NCI-H1930 (cell line): ENCODE results near the gene KRT85.
A peak's percentile ranks its signal among the peaks of the same experiment; 100 is the strongest.
"Not testable (repeated sequence)": the region's sequence is repeated elsewhere in the genome, so short reads cannot be mapped to it uniquely, and the experiment has no call there.

Experiments used
- DNase-seq, 2 experiments: peaks; one replicate each; lab custom pipeline; 2025; lab: John Stamatoyannopoulos, UW

The KRT85 gene

DNA sequence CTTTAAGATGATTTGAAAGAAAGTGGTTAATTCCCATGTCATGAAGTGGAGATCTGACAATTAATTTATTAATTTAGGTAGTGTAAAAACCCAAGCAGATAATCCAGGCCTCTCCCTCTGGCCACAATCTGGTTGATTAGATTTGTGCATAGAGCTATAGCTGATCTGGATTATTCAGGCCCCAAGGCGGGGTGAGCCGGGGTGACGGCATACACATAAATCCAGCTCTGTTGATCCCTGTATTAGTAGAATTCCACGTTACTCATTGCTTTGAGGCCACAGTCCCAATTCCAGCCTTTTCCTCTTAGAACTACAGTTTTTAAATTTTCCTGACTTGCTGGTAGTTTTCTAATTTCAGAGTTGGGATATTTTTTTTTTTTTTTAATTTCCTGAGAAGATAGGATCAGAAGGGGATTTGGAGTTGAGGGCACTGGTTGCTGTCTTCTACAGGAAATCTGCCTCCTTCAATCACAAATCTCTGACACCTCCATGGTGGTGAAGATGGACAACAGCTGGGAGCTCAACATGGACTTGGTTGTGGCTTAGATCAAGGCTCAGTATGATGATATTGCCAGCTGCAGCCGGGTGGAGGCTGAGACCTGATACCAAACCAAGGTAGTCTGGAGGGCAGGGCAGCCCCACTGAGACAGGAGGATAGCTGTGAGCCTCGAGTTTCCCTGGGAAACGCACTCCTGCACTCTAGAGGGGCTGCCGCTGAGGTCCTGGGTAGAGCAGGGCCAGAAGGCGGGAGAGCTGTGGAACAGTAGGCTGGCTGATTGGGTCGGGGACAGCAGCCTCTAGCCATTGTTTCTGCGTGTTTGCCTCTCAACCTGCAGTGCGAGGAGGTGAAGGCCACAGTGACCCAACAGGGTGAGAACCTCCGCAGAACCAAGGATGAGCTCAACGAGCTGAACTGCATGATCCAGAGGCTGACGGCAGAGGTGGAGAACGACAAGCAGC lies 19.4 kb downstream of the KRT85 start:
- no peak for DNase-seq

DNA sequence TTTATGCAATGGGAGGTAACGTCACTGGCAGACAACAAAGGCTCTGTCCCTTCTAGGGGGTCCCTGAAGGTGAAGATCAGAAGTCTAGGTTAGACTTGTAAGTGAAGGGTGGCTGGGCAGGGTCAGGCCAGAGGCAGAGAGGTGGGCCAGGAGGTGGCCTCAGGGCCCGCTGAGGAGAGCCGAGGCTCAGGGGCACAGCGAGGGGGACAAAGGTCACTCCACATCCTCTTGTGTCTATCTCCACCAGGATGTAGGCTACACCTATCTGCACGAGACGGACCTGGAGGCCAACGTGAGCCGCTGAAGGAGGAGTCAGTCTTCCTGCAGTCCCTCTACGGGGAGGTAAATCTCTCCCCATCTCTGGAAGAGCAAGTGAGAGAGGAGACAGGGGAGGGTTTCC lies 20.3 kb downstream of the KRT85 start:
- no peak for DNase-seq

DNA sequence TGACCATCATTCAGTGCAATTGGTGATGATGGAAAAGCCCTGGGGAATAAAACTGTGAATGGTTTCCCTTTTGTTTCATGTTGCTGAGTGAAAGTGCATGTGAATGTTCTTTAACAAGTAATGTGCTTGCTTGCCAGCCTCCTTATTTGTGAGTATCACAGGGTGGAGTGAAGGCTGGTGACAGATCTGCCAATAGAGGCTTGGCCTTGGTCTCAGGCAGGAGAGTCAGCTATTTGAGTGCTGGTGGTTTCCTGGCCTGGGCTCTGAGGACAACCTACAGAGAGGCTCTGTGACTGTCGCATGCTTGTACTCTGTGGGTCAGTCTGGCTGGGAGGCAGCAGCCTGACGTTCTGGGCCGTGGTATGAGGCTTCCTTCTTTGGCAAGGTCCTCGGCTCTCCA lies 20.7 kb downstream of the KRT85 start:
- DNase-seq, result no peak

DNA sequence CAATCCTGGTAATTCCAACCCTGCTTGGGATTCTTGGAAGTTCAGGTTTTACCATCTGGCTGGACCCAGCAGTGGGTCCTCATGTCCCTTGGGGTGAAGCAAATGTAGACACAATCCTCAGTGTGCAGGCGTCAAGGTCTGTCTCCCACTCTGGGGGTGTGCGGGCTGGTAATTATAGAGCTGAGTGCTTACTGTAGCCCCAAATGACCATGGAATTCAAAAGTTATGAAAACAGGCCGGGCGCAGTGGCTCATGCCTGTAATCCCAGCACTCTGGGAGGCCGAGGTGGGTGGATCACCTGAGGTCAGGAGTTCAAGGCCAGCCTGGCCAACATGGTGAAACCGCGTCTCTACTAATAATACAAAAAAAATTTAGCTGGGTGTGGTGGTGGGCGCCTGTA lies 22.2 kb downstream of the KRT85 start:
- DNase-seq, result not testable (repeated sequence)

DNA sequence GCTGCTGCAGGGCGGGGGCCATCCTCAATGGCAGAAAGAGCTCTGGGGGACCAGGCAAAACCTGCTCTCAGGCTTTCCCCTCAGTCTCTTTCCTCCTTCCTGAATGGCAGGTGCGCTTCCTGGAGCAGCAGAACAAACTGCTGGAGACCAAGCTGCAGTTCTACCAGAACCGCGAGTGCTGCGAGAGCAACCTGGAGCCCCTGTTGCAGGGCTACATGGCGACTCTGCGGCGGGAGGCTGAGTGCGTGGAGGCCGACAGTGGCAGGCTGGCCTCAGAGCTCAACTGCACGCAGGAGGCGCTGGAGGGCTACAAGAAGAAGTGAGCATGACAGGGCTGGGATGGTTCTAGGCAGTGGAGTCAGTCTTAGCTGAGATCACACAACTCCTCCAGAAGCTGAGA lies 23.2 kb downstream of the KRT85 start:
- no peak for DNase-seq

DNA sequence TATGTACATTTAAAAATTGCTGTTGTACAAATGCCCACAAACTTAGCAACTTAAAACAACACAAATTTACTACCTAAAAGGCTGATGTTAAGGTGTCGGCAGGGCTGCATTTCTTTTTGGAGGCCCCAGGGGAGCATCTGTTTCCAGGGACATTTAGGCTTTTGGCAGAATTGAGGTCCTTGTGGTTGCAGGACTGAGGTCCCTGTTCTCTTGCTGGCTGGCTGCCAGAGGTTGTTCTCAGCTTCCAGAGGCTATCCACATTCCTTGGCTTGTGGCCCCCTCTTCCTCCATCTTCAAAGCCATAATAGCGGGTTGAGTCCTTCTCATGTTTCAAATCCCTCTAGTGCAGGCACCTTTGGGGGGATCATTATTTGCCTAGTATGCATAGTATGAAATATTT lies 23.7 kb downstream of the KRT85 start:
- no peak for DNase-seq

DNA sequence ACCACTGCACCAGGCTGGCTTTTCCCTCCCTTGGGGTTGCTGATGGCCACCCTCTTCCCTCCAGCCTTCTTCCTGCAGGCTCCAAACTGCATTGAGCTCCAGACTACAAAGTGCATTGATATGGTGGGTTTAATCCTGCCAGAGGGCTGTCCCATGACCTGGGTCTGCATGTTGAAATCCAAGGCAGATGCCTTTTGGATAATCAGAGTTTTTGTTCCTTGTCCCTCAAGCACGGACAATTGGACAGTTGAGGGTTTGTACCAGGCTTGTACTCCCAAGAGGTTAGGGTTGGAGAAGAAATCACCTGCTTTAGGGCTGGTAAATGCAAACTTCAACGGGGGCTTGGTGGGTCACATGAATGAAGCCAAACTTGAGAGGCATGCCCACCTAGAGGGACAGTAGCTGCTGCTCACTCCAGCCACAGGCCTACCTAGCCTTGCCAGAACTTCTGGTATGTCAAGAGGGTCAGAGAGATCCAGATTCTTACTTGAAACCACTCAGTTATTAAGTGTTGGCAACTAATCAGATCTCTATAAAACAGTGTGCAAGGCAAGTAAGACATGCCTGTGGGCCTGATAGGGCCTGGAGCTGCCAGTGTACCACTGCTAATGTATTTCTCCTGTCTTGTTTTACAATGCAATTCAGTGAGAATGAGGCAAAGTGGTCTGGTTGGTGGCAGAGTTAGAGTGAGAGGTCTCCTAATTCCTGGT lies 24.3 kb downstream of the KRT85 start:
- DNase-seq, result no peak

DNA sequence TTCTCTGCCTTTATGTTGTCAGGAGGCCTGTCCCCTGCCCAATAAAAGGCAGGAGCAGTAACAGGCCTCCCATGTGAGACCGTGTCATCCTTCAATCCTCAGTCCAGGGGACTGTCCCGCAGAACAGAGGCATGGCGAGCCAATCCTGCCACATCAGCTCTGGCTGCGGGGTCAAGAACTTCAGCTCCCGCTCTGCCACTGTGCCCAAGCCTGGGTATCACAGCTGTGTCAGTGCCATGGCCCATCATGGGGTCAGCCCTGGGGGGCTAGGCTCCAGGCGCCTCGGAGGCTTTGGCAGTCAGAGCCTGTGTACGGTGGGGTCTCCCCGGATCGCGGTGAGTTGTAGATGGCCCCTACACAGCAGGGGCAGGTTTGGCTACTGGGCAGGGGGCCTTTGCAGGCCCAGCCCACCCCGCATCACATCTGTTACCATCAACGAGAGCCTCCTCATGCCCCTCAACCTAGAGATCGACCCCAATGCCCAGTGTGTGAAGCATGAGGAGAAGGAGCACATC lies 26.2 kb downstream of the KRT85 start:
- no peak for DNase-seq

DNA sequence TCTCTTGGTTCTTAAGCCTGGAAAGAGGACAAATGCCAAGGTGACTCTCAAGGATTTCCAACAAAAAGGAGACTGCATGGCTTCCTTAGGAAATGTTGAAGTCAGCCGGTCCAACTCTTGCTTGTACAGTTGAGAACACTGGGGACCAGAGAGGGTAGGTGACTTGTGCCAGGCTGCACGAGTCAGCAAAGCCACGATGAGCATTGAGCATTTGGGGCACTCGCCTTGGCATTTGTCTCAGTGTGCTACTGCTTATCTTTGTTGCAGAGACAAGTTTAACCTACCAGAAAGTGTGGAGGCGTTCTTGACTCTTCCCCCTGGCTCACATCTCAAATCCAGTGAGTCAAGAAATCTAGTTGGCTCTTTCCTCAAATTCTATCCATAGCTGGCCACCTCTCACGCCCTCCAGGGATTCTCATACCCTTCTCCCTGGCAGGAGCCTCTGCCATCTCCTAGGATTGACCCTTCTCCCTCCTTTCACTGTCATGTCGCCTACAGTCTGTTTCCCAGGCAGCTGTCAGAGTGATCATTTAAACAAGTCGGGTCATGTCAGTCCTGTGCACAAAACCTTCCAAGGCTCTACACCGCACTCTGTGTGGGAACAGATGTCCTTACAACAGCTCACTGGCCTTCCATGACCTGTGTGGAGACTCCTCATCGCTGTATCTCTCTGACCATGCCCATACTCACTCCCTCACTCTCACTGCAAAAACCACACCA lies 28.9 kb downstream of the KRT85 start:
- no peak for DNase-seq

DNA sequence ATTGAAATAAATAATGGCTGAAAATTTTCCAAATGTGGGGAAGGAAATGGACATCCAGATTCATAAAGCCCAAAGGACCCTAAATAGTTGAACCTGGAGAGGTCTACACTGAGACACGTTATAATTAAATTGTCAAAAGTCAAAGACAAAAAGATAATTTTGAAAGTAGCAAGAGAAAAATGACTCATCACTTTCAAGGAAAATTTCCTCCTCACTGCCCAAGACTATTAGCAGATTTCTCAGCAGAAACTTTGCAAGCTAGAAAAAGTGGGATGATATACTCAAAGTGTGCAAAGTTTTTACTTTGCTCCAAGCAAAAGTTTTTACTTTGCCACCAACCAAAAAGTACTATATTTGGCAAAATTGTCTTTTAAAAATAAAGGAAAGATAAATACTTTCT lies 30.2 kb downstream of the KRT85 start:
- no peak for DNase-seq

DNA sequence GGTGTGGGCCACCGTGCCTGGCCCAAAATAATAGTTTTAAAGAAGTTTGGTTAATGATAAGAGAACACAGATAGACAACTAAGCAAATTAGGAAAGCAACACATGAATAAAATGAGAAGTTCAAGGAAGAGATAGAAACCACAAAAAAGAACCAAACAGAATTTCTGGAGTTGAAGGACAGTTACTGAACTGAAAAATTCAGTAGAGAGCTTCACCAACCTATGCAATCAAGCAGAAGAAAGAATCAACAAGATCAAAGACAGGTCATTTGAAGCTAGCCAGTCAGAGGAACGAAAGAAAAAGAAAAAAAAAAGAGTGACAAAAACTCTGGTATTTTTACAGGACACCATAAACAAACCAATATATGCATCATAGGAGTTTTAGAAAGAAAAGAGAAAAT lies 30.6 kb downstream of the KRT85 start:
- DNase-seq, result no peak

DNA sequence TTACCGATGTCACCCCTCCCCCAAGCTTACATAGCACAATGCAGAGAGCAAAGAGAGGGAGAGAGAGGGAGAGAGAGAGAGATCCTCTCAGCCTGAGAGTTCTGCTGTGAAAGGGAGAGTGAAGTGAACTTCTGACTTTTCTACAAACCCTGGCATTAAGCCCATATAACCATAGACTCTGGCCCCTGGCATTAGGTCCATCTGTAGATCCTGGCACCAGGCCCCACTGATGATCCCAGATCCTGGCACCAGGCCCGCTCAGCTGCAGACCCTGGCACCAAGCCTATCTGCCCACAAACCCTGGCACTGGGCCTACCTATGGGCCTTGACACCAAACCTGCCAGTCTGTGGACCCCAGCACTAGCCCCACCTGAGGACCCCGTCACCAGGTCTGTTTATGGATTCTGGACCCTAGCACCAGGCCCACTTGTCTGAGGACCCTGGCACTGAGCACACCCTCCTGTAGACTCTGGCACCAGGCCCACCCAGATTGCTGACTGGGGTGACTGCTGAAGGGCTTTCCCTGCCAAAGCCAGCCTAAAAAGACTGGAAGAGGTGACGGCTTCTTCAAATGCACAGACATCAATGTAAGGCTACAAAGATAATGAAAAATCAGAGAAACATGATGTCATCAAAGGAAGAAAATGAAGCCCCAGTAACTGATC lies 31.6 kb downstream of the KRT85 start:
- no peak for DNase-seq

DNA sequence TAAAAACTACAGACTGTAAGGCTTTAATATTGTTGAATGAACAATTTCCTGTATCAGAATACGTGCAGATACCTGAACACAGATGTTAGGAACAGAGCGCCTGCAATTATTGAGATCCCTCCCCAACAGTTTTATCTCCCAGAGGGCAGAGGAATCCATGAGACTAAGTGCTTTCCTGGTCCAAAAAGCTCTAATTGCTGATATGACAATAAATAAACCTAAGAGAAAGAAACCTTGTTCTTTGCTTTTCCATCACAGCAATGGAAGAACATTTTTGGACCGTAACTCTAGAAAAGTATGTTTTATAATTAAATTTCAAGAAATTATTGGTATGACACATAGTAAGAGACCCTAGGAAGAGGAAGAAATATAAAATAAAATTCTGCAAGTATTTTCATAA lies 33.1 kb downstream of the KRT85 start:
- DNase-seq, result no peak

DNA sequence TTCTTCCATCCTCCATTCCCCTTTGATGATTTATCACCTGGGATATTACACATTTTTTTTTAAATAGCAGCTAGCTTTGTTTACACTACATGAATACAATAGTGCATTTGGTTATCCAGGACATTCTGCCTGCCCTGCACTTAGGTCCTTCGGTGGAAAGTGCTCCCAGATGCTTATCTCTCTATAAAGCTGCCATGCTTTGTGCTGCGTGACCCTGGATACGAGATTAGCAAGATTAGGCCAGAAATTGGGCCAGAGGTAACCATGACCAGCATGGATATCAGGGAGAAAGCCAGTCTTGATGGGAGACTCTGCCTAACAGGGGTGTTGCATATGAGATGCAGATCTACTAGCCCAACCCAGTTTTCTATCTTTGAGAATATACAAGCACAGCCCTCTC lies 34.0 kb downstream of the KRT85 start:
- no peak for DNase-seq

DNA sequence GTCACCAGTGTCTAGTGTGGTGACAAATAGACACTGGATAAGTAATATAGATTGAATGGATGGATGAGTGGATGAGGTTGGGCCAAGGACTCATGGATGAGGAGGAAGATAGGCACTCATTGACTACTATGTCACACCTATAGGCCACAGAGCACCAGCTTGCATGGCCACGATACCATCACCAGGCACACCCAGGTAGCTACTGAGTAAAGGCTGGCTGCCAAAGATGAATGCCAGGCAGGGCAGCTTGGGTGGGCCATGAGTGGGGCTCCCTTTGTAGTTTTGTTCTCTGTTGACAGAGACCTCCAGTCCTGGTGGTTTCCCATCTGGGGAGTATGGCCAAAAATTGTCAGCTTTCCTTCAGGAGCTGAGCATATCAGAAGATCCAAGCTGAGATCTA lies 34.9 kb downstream of the KRT85 start:
- DNase-seq, result no peak

DNA sequence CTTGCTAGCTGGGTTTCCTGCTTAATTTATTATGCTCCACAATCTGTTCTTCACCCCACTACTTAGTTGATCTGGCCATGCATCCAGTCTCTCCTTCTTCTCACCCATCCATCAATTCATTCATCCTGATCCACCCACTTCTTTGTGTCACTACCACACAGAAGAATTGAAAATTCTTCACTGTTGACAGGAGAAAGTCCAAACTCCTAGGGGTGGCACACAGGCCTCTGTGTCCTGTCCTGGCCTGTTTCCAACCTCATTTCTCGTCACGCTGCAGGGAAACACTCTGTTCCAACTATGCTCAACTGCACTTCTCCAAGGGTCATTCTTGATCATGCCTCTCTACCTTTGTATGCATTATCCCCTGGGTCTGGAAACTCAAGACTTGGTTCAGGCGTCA lies 35.4 kb downstream of the KRT85 start:
- no peak for DNase-seq

DNA sequence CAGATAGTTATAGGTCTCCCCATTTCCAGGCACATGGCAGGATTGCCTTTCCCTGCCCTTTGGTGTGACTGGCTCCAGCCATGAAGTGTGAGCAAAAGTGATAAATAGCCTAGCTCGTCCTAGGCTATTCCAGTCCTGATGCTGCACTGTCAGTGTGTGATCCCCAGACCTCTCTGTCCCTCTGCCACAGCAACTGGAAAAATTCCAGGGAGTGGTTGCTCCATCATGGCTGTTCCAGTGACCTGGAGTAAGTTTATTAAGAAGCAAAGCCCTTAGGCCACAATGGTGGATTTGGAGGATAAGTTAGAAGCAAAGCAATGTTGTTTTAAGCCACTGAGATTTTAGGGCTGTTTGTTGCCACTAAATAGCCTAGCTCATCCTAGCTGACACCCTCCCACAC lies 36.2 kb downstream of the KRT85 start:
- no peak for DNase-seq

DNA sequence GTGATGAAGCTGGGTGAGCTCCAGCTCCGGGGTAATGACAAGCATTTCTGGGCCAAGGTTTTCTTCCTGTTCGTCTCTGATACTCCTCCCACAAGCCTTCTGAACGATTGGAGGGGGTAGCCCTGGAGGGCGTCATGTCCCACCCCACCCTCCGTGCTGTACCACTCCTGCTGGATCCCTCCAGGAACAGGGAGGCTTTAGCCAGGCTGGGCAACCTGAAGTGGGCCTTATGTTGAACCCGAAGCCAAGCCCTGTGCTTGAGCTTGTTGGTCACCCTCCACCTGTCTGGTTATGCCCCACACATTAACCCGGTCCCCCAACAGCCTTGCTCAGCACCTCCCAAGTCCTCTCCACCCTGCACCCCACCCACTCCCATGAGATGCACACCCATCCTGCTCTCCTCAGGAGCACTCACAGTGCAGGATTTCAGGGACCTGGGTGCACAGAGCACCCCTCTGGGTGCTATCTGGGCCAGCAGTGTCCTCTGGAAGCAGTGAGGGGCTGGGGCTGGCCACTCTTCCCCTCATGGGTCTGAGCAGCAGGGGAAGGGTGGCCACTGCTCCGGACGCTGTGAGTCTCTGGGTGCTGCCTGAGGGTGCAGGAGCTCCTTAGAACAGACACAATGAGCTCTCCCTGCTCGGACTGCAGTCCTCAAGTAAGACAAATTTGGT lies 39.3 kb downstream of the KRT85 start:
- no peak for DNase-seq

DNA sequence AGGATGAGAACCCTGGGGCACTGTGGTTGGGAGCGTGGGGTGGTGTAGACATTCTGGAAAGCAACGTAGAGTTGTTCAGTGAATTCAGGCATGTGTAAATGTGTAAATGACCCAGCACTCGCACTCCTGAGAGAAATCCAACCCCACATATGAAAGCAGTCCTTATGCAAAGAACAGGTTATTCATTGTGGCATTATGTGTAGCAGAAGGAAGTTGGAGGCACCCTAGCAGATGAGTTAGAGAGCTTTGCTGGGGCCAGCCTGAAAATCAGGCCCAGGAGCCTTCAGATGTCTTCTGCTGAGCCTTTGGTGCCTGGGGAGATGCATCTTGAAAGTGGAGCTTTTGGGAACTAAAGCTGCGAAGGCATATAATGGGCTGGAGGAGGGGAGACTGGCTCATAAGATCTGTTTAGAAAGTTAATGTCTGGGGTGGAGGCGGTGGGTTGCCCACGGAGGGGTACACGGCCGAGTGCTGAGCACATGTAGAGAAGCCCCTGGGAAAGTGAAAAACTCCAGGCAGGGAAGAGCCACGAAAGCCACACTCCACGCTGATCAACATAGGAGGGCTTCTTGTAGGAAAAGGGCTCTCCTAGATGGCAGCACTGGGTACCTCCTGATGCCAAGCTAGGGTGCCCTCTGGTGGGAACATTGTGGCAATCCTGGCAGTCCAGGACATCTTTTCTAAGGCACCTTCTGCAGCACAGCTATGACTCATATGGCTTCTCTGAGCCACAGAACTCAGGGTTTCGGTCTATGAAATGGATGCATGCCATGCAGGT lies 40.0 kb downstream of the KRT85 start:
- DNase-seq, result peak; percentile 28 to 57

DNA sequence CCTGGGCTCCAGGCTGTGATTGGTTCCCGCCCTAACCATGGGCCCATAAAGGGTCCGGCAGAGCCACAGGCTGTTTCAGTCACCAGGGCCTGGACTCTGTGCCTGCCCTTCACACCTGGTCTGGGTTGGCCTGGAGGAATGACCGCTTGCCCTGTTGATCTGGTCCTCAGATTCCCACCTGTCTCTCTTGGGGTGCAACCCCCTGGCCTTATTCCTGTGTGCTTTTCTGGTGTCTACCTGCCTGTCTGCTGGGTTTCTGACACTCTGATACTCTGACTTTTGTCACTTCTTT lies 43.2 kb downstream of the KRT85 start:
- no peak for DNase-seq
